CD14-positive monocyte (primary cell): ENCODE measurements around the gene CTU2. TPM values are rescaled to one million over a fixed set of nuclear protein-coding genes. Genes with fewer than 3 reads are reported as not detected.

Experiments used
- DNase-seq, 3 donors: peaks; one replicate each; pipeline ENCODE4 v3.0.0-alpha.2; 2011 to 2022
- H2AFZ ChIP-seq: 2 replicates; pipeline ENCODE4 v1.6.0; 2012; ENCODE audit warnings: mild to moderate bottlenecking, low read depth, low read length, inconsistent platforms; ENCODE audit not compliant: insufficient read depth, poor library complexity, severe bottlenecking
- H3K27ac ChIP-seq, 2 donors: 1 replicate in 1 of 2; 2 replicates in 1 of 2; pipeline ENCODE4 v1.5.1; 2012 to 2013; ENCODE audit warnings: low read length in 2 of 2, control low read depth in 1 of 2, inconsistent platforms in 1 of 2, low read depth in 1 of 2, mild to moderate bottlenecking in 1 of 2
- H3K27me3 ChIP-seq, 2 donors: one replicate each; pipeline versions ENCODE4 v1.6.0 to v1.6.1; 2011 to 2013; ENCODE audit warnings: low read length in 2 of 2; ENCODE audit not compliant: control insufficient read depth in 2 of 2, insufficient read depth in 2 of 2
- H3K36me3 ChIP-seq, 2 donors: replicated peaks in 1 of 2; 1 replicate in 1 of 2; 2 replicates in 1 of 2; pipeline versions ENCODE4 v1.5.1 to v1.6.1; 2012 to 2013; ENCODE audit warnings: low read length in 2 of 2, control low read depth in 1 of 2, inconsistent platforms in 1 of 2, mild to moderate bottlenecking in 1 of 2; ENCODE audit not compliant: insufficient read depth in 2 of 2, control insufficient read depth in 1 of 2
- H3K4me1 ChIP-seq, 2 donors: 1 replicate in 1 of 2; 2 replicates in 1 of 2; pipeline versions ENCODE4 v1.5.1 to v1.6.1; 2012 to 2013; ENCODE audit warnings: low read length in 2 of 2, control low read depth in 1 of 2, inconsistent platforms in 1 of 2, mild to moderate bottlenecking in 1 of 2, moderate library complexity in 1 of 2; ENCODE audit not compliant: insufficient read depth in 2 of 2, control insufficient read depth in 1 of 2
- H3K4me2 ChIP-seq: replicated peaks from 2 replicates; pipeline ENCODE3; 2012; ENCODE audit warnings: low read length, moderate library complexity, mild to moderate bottlenecking; ENCODE audit not compliant: poor library complexity, severe bottlenecking; ENCODE audit errors: extremely low read depth
- H3K4me3 ChIP-seq, 3 experiments: fragments of 200-600 bp in 1 of 3; sonication (generic) in 1 of 3; replicated peaks in 1 of 3; 1 replicate in 2 of 3; 2 replicates in 1 of 3; pipeline ENCODE4 v1.5.1; 2011 to 2013; ENCODE audit warnings: low read length in 3 of 3, mild to moderate bottlenecking in 3 of 3, control low read depth in 2 of 3, low read depth in 2 of 3, inconsistent platforms in 1 of 3, moderate library complexity in 1 of 3
- H3K79me2 ChIP-seq: 2 replicates; pipeline ENCODE4 v1.6.0; 2012; ENCODE audit warnings: mild to moderate bottlenecking, control low read depth, inconsistent platforms, low read length, moderate library complexity; ENCODE audit not compliant: insufficient read depth
- H3K9ac ChIP-seq: 2 replicates; pipeline ENCODE4 v1.6.0; 2017; ENCODE audit warnings: low read length, mild to moderate bottlenecking; ENCODE audit not compliant: insufficient read depth, poor library complexity, severe bottlenecking
- H3K9me3 ChIP-seq, 2 donors: replicated peaks in 1 of 2; 1 replicate in 1 of 2; 2 replicates in 1 of 2; pipeline versions ENCODE4 v1.5.1 to v1.6.1; 2012 to 2013; ENCODE audit warnings: low read length in 2 of 2, control low read depth in 1 of 2; ENCODE audit not compliant: control insufficient read depth in 1 of 2, insufficient read depth in 1 of 2
- H4K20me1 ChIP-seq: 2 replicates; pipeline ENCODE4 v1.6.0; 2012; ENCODE audit warnings: mild to moderate bottlenecking, low read length, control low read depth, moderate library complexity; ENCODE audit not compliant: insufficient read depth
- H3K27ac Mint-ChIP-seq, 7 donors: one replicate each; pipeline ENCODE4 v1.8.0; 2020; ENCODE audit warnings: mild to moderate bottlenecking in 7 of 7, mixed read lengths in 7 of 7, moderate library complexity in 6 of 7, inconsistent platforms in 2 of 7
- H3K27me3 Mint-ChIP-seq, 3 donors: one replicate each; pipeline ENCODE4 v1.8.0; 2021 to 2022; ENCODE audit warnings: low read depth in 3 of 3, mild to moderate bottlenecking in 3 of 3, mixed read lengths in 3 of 3, moderate library complexity in 3 of 3, inconsistent platforms in 1 of 3
- H3K36me3 Mint-ChIP-seq, 2 donors: one replicate each; pipeline ENCODE4 v1.8.0; 2020; ENCODE audit warnings: mixed read lengths in 2 of 2, inconsistent platforms in 1 of 2, mild to moderate bottlenecking in 1 of 2
- H3K4me1 Mint-ChIP-seq: one replicate; pipeline ENCODE4 v1.8.0; 2020; ENCODE audit warnings: mild to moderate bottlenecking, mixed read lengths
- H3K4me3 Mint-ChIP-seq, 2 donors: one replicate each; pipeline ENCODE4 v1.8.0; 2020; ENCODE audit warnings: mild to moderate bottlenecking in 2 of 2, mixed read lengths in 2 of 2, moderate library complexity in 1 of 2
- H3K9me3 Mint-ChIP-seq, 7 donors: one replicate each; pipeline ENCODE4 v1.8.0; 2020 to 2022; ENCODE audit warnings: mixed read lengths in 7 of 7, mild to moderate bottlenecking in 6 of 7, moderate library complexity in 6 of 7, inconsistent platforms in 2 of 7
- WGBS: methylation state at CpG from one replicate; pipeline ENCODE4 v1.1.5; 2013; ENCODE audit warnings: missing lambda C conversion rate; ENCODE audit not compliant: insufficient coverage; 5-methylcytosine and 5-hydroxymethylcytosine counted together
- intact Hi-C, 2 donors: fragments of 100-400 bp; cut with micrococcal nuclease; formaldehyde crosslinking; loops; one replicate each; pipeline versions ENCODE4 v1.15.0 to v1.15.1; 2023
- polyA plus RNA-seq, 3 donors: library from polyadenylated mRNA; depleted of rRNA in 1 of 3; unstranded in 2 of 3; stranded (reverse) in 1 of 3; fragments of 300-500 nt in 2 of 3; fragments of >200 nt in 1 of 3; fragmentation: Illumina TruSeq in 2 of 3; gene quantifications; 1 replicate in 2 of 3; 2 replicates in 1 of 3; pipeline ENCODE4 v1.2.3, GENCODE V29; 2012 to 2021
- TF ChIP-seq, protein P1 (sequence below): fragments of 200-600 bp; IDR thresholded peaks from one replicate; pipeline ENCODE4 v1.8.0; 2022; ENCODE audit warnings: antibody characterized with exemption, mild to moderate bottlenecking

The CTU2 gene
- polyA plus RNA-seq, 3 donors = 5.9 to 10.3 (median 7.5) TPM

DNA sequence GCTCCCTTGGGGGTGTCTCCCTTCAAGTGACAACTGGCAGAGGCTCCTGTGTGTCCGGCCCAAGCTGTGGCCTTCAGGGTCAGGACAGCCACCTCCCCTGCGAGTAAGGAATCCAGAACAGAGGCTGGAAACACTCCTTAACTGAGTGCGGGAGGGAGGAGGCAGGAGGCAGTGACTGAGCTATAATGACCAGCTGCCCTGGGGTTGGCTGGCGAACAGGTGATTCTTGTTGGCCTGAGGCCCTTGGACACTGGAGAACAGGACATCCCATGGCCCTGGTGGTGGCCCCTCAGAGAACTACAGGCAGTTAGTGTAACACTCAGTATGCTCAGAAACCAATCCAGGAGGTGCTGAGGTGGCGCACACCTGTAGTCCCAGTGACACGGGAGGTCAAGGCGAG lies 10.6 kb upstream of the CTU2 start:
- Histone ChIP-seq H3K4me1 (peaks cover 46 to 50% of the 10 kb centered on the region in 2 donors), H3K9me3 (no peaks in the 10 kb centered on the region), H2AFZ (no peak overlapping the region), H3K27me3 (no peaks in the 10 kb centered on the region), H3K4me2 (no peak overlapping the region), H3K9ac (no peak overlapping the region), H3K79me2 (peaks cover 34% of the 10 kb centered on the region), H3K36me3 (peaks cover 54 to 59% of the 10 kb centered on the region in 2 donors), H3K4me3 (no peak overlapping the region), H3K27ac (peak overlapping the region in 1 of 2 donors; percentile 41), H4K20me1 (peaks cover 60% of the 10 kb centered on the region)
- peaks cover 0 to under 1% (median 0%) of the 10 kb centered on the region in 3 donors for H3K27me3 Mint-ChIP-seq
- 95% methylated on average over 6 of the region's 7 CpGs for WGBS
- no peak for DNase-seq
- H3K27ac Mint-ChIP-seq = peak overlapping the region in 4 of 7 donors; percentile 37 to 77 (median 52)
- H3K4me3 Mint-ChIP-seq = no peak overlapping the region
- peaks cover 50 to 56% of the 10 kb centered on the region in 2 donors for H3K36me3 Mint-ChIP-seq
- TF ChIP-seq, protein P1, sequence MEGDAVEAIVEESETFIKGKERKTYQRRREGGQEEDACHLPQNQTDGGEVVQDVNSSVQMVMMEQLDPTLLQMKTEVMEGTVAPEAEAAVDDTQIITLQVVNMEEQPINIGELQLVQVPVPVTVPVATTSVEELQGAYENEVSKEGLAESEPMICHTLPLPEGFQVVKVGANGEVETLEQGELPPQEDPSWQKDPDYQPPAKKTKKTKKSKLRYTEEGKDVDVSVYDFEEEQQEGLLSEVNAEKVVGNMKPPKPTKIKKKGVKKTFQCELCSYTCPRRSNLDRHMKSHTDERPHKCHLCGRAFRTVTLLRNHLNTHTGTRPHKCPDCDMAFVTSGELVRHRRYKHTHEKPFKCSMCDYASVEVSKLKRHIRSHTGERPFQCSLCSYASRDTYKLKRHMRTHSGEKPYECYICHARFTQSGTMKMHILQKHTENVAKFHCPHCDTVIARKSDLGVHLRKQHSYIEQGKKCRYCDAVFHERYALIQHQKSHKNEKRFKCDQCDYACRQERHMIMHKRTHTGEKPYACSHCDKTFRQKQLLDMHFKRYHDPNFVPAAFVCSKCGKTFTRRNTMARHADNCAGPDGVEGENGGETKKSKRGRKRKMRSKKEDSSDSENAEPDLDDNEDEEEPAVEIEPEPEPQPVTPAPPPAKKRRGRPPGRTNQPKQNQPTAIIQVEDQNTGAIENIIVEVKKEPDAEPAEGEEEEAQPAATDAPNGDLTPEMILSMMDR = no peak
- H3K9me3 Mint-ChIP-seq = no peaks in the 10 kb centered on the region
- peaks cover 54% of the 10 kb centered on the region for H3K4me1 Mint-ChIP-seq
- intact Hi-C loops = no loop called here

DNA sequence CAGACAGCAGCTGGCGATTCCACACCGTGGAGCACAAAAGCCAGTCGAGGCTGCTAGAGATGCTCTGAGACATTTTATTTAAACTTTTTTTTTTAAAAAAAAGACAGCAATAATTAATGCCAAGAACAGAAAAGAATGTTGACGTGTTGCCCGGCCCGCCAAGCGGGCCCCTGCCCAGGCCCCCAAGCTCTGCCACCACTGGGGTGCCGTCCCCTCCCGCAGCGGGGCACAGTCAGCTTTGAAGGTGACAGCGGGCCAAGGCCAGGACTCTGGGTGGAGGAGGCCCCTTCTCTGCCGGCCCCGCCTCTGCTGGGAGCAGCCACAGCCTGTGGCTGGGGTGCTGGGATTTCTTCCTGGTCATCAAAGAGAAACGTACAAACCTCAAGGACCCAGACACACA lies 9.9 kb upstream of the CTU2 start:
- H3K4me3 ChIP-seq = no peak overlapping the region
- H4K20me1 ChIP-seq = peaks cover 66% of the 10 kb centered on the region
- no peaks in the 10 kb centered on the region for H3K9me3 Mint-ChIP-seq
- H3K79me2 ChIP-seq = peaks cover 40% of the 10 kb centered on the region
- H3K27ac Mint-ChIP-seq = peak overlapping the region in 2 of 7 donors; percentile 20 to 50
- no peak overlapping the region for H3K9ac ChIP-seq
- TF ChIP-seq, protein P1 = no peak
- H3K27me3 ChIP-seq = no peaks in the 10 kb centered on the region
- H3K27me3 Mint-ChIP-seq = no peaks in the 10 kb centered on the region
- H2AFZ ChIP-seq = no peak overlapping the region
- H3K4me3 Mint-ChIP-seq = no peak overlapping the region
- no peaks in the 10 kb centered on the region for H3K9me3 ChIP-seq
- peaks cover 50% of the 10 kb centered on the region for H3K4me1 Mint-ChIP-seq
- 82% methylated on average over 12 of the region's 14 CpGs for WGBS
- H3K4me1 ChIP-seq = peaks cover 46 to 49% of the 10 kb centered on the region in 2 donors
- peaks cover 48 to 56% of the 10 kb centered on the region in 2 donors for H3K36me3 Mint-ChIP-seq
- no peak overlapping the region for H3K4me2 ChIP-seq
- no peak overlapping the region for H3K27ac ChIP-seq
- intact Hi-C loops = no loop called here
- H3K36me3 ChIP-seq = peaks cover 54 to 59% of the 10 kb centered on the region in 2 donors
- DNase-seq = no peak
